DMS 273 (cell line): Measurements from ENCODE around the gene PDCD1.
"Not testable (repeated sequence)": the region's sequence is repeated elsewhere in the genome, so short reads cannot be mapped to it uniquely, and the experiment has no call there.

ENCODE experiments used
- DNase-seq: peaks from one replicate; lab custom pipeline; 2025; ENCODE audit not compliant: unreplicated experiment; lab: John Stamatoyannopoulos, UW

PDCD1 gene

DNA sequence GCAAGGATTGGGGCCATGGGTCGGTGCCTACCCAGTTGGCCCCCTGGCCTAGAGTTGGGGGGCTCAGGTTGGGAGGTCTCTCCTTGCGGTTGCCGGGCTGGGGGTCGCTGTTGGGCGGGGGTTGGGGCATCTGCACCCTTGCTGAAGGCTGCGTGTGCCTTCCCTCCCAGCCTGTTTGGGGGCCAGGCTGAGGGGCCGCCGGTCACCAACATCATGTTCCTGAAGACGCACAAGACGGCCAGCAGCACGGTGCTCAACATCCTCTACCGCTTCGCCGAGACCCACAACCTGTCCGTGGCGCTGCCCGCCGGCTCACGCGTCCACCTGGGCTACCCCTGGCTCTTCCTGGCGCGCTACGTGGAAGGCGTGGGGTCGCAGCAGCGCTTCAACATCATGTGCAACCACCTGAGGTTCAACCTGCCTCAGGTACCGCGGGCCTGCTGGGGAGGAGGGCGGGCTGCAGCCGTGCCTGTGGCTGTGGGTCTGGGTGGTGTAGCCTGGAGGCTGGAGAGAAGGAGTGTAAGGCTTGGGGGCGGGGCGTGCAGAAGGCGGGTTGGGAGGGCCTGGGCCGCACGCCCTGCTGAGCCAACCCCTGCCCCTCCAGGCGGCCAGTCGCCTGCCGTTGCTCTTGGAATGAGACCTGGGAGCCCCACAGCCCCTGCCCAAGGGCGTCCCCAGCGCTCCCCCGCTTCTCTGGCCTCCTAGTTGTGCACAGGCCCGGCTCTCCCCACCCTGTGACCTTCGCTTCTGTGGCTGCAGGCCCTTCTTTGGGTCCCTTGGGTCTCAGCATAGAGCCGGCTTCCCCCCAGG, 56.9 kb downstream of the PDCD1 start:
- no peak for DNase-seq

DNA sequence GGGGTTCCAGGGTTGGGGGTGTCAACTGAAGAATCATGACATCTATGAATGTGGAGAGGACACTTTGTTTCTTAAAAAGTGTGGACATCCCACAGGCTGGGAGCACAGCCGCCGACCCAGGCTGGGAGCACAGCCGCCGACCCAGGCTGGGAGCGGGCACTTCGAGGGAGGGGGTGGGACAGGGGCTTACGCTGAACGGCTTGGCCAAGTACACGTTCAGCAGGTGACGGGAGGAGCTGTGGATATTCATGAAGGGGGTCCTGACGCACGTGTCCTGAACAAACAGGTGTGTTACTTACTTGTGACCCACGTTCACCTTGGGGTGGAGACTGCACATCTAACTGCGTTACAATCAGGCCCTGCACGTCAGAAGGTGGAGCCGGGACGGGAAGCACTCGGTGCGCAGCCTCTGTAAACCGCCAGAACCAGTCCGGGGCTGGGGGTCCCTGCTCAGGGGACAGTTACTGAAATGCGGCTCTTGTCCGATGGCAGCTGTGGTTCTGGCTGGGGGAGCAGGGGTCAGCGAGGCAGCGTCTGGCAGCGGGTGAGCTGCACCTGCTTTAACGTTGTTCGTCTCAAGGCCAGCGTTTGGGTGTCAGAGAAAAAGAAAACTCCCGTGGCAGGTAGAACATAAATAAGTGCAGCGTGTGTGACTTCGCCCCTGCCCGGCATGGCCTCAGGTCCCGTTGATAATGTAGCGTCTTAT, 58.3 kb downstream of the PDCD1 start:
- DNase-seq: not testable (repeated sequence)
